HG03521 (cell line): ENCODE data around the gene PKP1.

Experiments
- ATAC-seq: cut with Tn5 transposase; IDR thresholded peaks from one replicate; pipeline ENCODE4 v1.9.1; 2021; ENCODE audit warnings: mild to moderate bottlenecking, moderate library complexity; ENCODE audit not compliant: unreplicated experiment

The PKP1 gene

GRCh38 chr1:201326710-201327109, 43.4 kb downstream of the PKP1 start:
- no peak for ATAC-seq

GRCh38 chr1:201327687-201328240, 44.5 kb downstream of the PKP1 start:
- ATAC-seq = no peak

GRCh38 chr1:201328576-201328975, 45.3 kb downstream of the PKP1 start:
- no peak for ATAC-seq

- no peak for ATAC-seq
Observed at GRCh38 chr1:201329286-201329685, 46.0 kb downstream of the PKP1 start.

- no peak for ATAC-seq
Observed at GRCh38 chr1:201329801-201330200, 46.5 kb downstream of the PKP1 start.

- ATAC-seq = no peak
Observed at GRCh38 chr1:201330541-201330940, 47.2 kb downstream of the PKP1 start.

- ATAC-seq = no peak
Observed at GRCh38 chr1:201331166-201331565, 47.9 kb downstream of the PKP1 start.

GRCh38 chr1:201332021-201332420, 48.7 kb downstream of the PKP1 start:
- no peak for ATAC-seq

- no peak for ATAC-seq
Observed at GRCh38 chr1:201332616-201333335, 49.5 kb downstream of the PKP1 start.

GRCh38 chr1:201334325-201335173, 51.2 kb downstream of the PKP1 start:
- ATAC-seq = no peak

GRCh38 chr1:201335174-201335870, 52.0 kb downstream of the PKP1 start:
- ATAC-seq = no peak

- no peak for ATAC-seq
Observed at GRCh38 chr1:201335901-201336300, 52.6 kb downstream of the PKP1 start.

- ATAC-seq = no peak
Observed at GRCh38 chr1:201336711-201337450, 53.6 kb downstream of the PKP1 start.

- no peak for ATAC-seq
Observed at GRCh38 chr1:201341377-201341776, 58.1 kb downstream of the PKP1 start.

- ATAC-seq = no peak
Observed at GRCh38 chr1:201344206-201345080, 61.1 kb downstream of the PKP1 start.

GRCh38 chr1:201345081-201345355, 61.7 kb downstream of the PKP1 start:
- ATAC-seq = no peak

GRCh38 chr1:201346337-201346939, 63.1 kb downstream of the PKP1 start:
- no peak for ATAC-seq

- no peak for ATAC-seq
Observed at GRCh38 chr1:201346987-201347386, 63.7 kb downstream of the PKP1 start.

GRCh38 chr1:201347498-201348210, 64.3 kb downstream of the PKP1 start:
- no peak for ATAC-seq
